GM13977 (cell line): ENCODE results near the gene FRAS1.

Experiments used
- DNase-seq: peaks from one replicate; pipeline ENCODE4 v3.0.0; 2012; ENCODE audit warnings: low spot score
- CTCF ChIP-seq: IDR thresholded peaks from 2 replicates; pipeline ENCODE4 v1.5.1; 2012; ENCODE audit warnings: mild to moderate bottlenecking, control low read depth; ENCODE audit not compliant: insufficient read depth; ENCODE audit errors: extremely low read depth, missing control alignments
- in situ Hi-C: fragments of 300-500 bp; cut with MboI; formaldehyde crosslinking; loops from one replicate; pipeline ENCODE4 v1.12.0; 2022; ENCODE audit warnings: low sequenced_read_pairs, low pct_unique_long_range_greater_than_20kb, mixed read lengths, inconsistent platforms; ENCODE audit not compliant: unreplicated experiment

The FRAS1 gene

GRCh38 chr4:78311306-78311705 is 254.2 kb downstream of the FRAS1 start:
- TF ChIP-seq CTCF = no peak
- in situ Hi-C loops = no loop called here
- no peak for DNase-seq

GRCh38 chr4:78312989-78313753 is 256.0 kb downstream of the FRAS1 start:
- DNase-seq = no peak
- no peak for TF ChIP-seq CTCF
- in situ Hi-C loops = no loop called here

GRCh38 chr4:78313754-78314120 is 256.6 kb downstream of the FRAS1 start:
- in situ Hi-C loops = no loop called here
- no peak for DNase-seq
- TF ChIP-seq CTCF = no peak

GRCh38 chr4:78318126-78318525 is 261.0 kb downstream of the FRAS1 start:
- no peak for DNase-seq
- TF ChIP-seq CTCF = no peak
- in situ Hi-C loops = no loop called here

- no peak for TF ChIP-seq CTCF
- DNase-seq = no peak
- in situ Hi-C loops = no loop called here
These were observed 263.3 kb downstream of the FRAS1 start for GRCh38 chr4:78320349-78320935.

- no peak for TF ChIP-seq CTCF
- in situ Hi-C loops = no loop called here
- no peak for DNase-seq
These were observed 264.9 kb downstream of the FRAS1 start for GRCh38 chr4:78322032-78322431.
